ENCODE results near the gene TEN1. TPM values are rescaled to one million over a fixed set of nuclear protein-coding genes. Genes with fewer than 3 reads are reported as not detected.
A peak's percentile ranks its signal among the peaks of the same experiment; 100 is the strongest.

Gene TEN1
- total and polyA plus RNA-seq, 2 of the 13 experiments (the other 11 are each of a cell fraction or from before 2014, with no cell fraction given), result 18.0 to 21.3 TPM

DNA sequence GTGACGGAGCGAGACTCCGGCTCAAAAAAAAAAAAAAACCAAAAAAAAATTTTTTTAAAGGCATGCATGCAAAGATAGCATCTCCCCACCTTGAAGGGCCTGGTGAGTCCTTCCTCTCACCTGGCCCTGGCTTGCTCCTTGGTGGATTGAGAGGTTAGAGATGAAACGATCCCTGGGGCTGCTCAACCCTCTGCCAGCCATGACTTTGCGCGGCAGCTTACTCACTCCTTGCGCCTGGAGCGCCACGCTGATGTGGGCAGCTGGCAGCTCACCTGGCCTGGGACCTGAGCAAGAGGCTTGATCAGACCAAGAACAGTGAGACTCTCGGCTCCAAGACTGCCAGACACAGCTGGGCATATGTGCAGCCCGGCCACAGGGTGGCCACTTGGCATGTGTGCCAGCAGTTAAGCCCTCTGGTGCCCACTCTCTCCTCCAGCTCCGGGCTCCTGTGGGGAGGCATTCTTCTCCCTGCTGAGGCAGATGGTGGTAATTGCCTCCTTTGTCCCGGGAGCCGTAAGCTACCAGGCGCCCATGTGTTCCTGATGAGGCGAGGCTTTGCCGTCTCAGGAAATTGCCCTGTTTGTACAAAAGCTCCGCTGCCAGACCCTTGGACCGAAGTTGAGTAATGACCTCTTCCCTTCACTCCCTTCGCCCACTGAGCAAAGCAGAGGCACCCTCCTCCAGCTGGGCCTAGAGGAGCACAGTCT lies 53.2 kb downstream of the TEN1 start (continued):
- TF ChIP-seq ZNF136 (CRISPR knock-in tag; IDR thresholded peaks at IDR 0.05; ENCODE audit: low read depth) (no peak), POLR2AphosphoS2 (IDR thresholded peaks at IDR 0.05; ENCODE audit: low read depth, low read length) (no peak), HINFP (CRISPR knock-in tag; IDR thresholded peaks at IDR 0.05; ENCODE audit: low read depth) (no peak), ZNF276 (CRISPR knock-in tag; IDR thresholded peaks at IDR 0.05; ENCODE audit: low read depth) (peak; percentile 58; the same call in 1 of the 2 replicates), POGZ (CRISPR knock-in tag; IDR thresholded peaks at IDR 0.05) (no peak), MED8 (CRISPR knock-in tag; IDR thresholded peaks at IDR 0.05; ENCODE audit: insufficient replicate concordance) (no peak), HMG20B (CRISPR knock-in tag; conservative IDR thresholded peaks at IDR 0.05) (no peak), ZNF841 (CRISPR knock-in tag; IDR thresholded peaks at IDR 0.05; ENCODE audit: borderline replicate concordance) (no peak), ZNF792 (CRISPR knock-in tag; IDR thresholded peaks at IDR 0.05) (peak; percentile 81; the same call in 1 of the 2 replicates), SMARCC2 (IDR thresholded peaks at IDR 0.05) (no peak), THYN1 (CRISPR knock-in tag; IDR thresholded peaks at IDR 0.05; ENCODE audit: borderline replicate concordance, low read depth) (no peak), ZBTB44 (CRISPR knock-in tag; IDR thresholded peaks at IDR 0.05) (no peak), RBM22 (optimal IDR thresholded peaks at IDR 0.05; ENCODE audit: low read length) (no peak), PCBP2 (optimal IDR thresholded peaks at IDR 0.05; ENCODE audit: low read depth, low read length, poor library complexity, severe bottlenecking) (no peak), PCBP1 (IDR thresholded peaks at IDR 0.05; ENCODE audit: borderline replicate concordance, low read depth, low read length) (no peak), ZNF747 (CRISPR knock-in tag; IDR thresholded peaks at IDR 0.05; ENCODE audit: borderline replicate concordance) (no peak; the same call in 1 of the 2 replicates), GPN1 (CRISPR knock-in tag; IDR thresholded peaks at IDR 0.05; ENCODE audit: borderline replicate concordance) (no peak), NFKB2 (CRISPR knock-in tag; IDR thresholded peaks at IDR 0.05; ENCODE audit: borderline replicate concordance) (peak; percentile 56; the same call in 1 of the 2 replicates), ZNF282 (IDR thresholded peaks at IDR 0.05; ENCODE audit: partially characterized antibody) (no peak)
- TF ChIP-seq, protein P1, sequence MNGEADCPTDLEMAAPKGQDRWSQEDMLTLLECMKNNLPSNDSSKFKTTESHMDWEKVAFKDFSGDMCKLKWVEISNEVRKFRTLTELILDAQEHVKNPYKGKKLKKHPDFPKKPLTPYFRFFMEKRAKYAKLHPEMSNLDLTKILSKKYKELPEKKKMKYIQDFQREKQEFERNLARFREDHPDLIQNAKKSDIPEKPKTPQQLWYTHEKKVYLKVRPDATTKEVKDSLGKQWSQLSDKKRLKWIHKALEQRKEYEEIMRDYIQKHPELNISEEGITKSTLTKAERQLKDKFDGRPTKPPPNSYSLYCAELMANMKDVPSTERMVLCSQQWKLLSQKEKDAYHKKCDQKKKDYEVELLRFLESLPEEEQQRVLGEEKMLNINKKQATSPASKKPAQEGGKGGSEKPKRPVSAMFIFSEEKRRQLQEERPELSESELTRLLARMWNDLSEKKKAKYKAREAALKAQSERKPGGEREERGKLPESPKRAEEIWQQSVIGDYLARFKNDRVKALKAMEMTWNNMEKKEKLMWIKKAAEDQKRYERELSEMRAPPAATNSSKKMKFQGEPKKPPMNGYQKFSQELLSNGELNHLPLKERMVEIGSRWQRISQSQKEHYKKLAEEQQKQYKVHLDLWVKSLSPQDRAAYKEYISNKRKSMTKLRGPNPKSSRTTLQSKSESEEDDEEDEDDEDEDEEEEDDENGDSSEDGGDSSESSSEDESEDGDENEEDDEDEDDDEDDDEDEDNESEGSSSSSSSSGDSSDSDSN (CRISPR knock-in tag; IDR thresholded peaks at IDR 0.05), result peak; percentile 57
- TF ChIP-seq, protein P2, sequence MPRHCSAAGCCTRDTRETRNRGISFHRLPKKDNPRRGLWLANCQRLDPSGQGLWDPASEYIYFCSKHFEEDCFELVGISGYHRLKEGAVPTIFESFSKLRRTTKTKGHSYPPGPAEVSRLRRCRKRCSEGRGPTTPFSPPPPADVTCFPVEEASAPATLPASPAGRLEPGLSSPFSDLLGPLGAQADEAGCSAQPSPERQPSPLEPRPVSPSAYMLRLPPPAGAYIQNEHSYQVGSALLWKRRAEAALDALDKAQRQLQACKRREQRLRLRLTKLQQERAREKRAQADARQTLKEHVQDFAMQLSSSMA (CRISPR knock-in tag; IDR thresholded peaks at IDR 0.05), result 0 out of 2 replicates have a peak, but pooled peaks have one; percentile 33

Measured in HepG2 (cell line).